ENCODE measurements around the gene PALLD. TPM values are rescaled to one million over a fixed set of nuclear protein-coding genes. Genes with fewer than 3 reads are reported as not detected.

Gene PALLD
- total RNA-seq, 1 experiment from 2014 or later = 23.7 TPM

- no peak for DNase-seq (ENCODE audit: low spot score)
- Mint-ChIP-seq H3K4me1 (peaks cover 12% of the 10 kb centered on the region), H3K27me3 (ENCODE audit: low read depth) (no peaks in the 10 kb centered on the region; the same call in 1 of the 2 replicates), H3K9me3 (no peaks in the 10 kb centered on the region), H3K36me3 (no peaks in the 10 kb centered on the region), H3K4me3 (no peak overlapping the region), H3K27ac (no peak overlapping the region)
- ChIA-PET CTCF (interaction anchor here (2.3 kb wide), 1 partner anchor 12 kb away, joined by 7 read pairs; no protein-coding TSS in a partner anchor), POLR2A (interaction anchor here (0.6 to 0.7 kb wide), 2 partner anchors 258 to 909 kb away, joined by 3 to 4 read pairs; no protein-coding TSS in a partner anchor)
- no peak for ATAC-seq
- TF ChIP-seq FOXP4 (CRISPR knock-in tag; IDR thresholded peaks at IDR 0.05) (no peak), NFYB (CRISPR knock-in tag; conservative IDR thresholded peaks at IDR 0.05; ENCODE audit: low read depth) (no peak), MAX (CRISPR knock-in tag; IDR thresholded peaks at IDR 0.05) (no peak), NR1H2 (CRISPR knock-in tag; IDR thresholded peaks at IDR 0.05) (no peak), ZNF671 (CRISPR knock-in tag; IDR thresholded peaks at IDR 0.05) (no peak), CREB1 (CRISPR knock-in tag; IDR thresholded peaks at IDR 0.05) (no peak), SMAD4 (CRISPR knock-in tag; IDR thresholded peaks at IDR 0.05) (no peak), KAT7 (CRISPR knock-in tag; IDR thresholded peaks at IDR 0.05; ENCODE audit: borderline replicate concordance) (no peak)
- TF ChIP-seq, protein P1, sequence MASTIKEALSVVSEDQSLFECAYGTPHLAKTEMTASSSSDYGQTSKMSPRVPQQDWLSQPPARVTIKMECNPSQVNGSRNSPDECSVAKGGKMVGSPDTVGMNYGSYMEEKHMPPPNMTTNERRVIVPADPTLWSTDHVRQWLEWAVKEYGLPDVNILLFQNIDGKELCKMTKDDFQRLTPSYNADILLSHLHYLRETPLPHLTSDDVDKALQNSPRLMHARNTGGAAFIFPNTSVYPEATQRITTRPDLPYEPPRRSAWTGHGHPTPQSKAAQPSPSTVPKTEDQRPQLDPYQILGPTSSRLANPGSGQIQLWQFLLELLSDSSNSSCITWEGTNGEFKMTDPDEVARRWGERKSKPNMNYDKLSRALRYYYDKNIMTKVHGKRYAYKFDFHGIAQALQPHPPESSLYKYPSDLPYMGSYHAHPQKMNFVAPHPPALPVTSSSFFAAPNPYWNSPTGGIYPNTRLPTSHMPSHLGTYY (CRISPR knock-in tag; IDR thresholded peaks at IDR 0.05) = no peak
- TF ChIP-seq, protein P2, sequence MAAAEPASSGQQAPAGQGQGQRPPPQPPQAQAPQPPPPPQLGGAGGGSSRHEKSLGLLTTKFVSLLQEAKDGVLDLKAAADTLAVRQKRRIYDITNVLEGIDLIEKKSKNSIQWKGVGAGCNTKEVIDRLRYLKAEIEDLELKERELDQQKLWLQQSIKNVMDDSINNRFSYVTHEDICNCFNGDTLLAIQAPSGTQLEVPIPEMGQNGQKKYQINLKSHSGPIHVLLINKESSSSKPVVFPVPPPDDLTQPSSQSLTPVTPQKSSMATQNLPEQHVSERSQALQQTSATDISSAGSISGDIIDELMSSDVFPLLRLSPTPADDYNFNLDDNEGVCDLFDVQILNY (CRISPR knock-in tag; IDR thresholded peaks at IDR 0.05) = no peak
- TF ChIP-seq, protein P3, sequence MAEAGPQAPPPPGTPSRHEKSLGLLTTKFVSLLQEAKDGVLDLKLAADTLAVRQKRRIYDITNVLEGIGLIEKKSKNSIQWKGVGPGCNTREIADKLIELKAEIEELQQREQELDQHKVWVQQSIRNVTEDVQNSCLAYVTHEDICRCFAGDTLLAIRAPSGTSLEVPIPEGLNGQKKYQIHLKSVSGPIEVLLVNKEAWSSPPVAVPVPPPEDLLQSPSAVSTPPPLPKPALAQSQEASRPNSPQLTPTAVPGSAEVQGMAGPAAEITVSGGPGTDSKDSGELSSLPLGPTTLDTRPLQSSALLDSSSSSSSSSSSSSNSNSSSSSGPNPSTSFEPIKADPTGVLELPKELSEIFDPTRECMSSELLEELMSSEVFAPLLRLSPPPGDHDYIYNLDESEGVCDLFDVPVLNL (CRISPR knock-in tag; IDR thresholded peaks at IDR 0.05; ENCODE audit: borderline replicate concordance, low read depth) = no peak
Measured at GRCh38 chr4:168573870-168574269, 77.0 kb downstream of the PALLD start.

- ChIA-PET CTCF (interaction anchor here (0.7 to 0.9 kb wide), 2 partner anchors 11 to 347 kb away, joined by 4 read pairs; no protein-coding TSS in a partner anchor), POLR2A (no interaction called here)
- H3K36me3 Mint-ChIP-seq = no peaks in the 10 kb centered on the region
- H3K4me1 Mint-ChIP-seq = peaks cover 3% of the 10 kb centered on the region; the same call in 1 of the 2 replicates
- H3K4me3 Mint-ChIP-seq = no peak overlapping the region
- no peaks in the 10 kb centered on the region for H3K9me3 Mint-ChIP-seq
- ATAC-seq (no peak), DNase-seq (ENCODE audit: low spot score) (no peak)
- H3K27me3 Mint-ChIP-seq (ENCODE audit: low read depth) = no peaks in the 10 kb centered on the region; the same call in 1 of the 2 replicates
- no peak overlapping the region for H3K27ac Mint-ChIP-seq
- TF ChIP-seq ETV6 (CRISPR knock-in tag; IDR thresholded peaks at IDR 0.05) (no peak), USF1 (CRISPR knock-in tag; IDR thresholded peaks at IDR 0.05) (no peak), KAT7 (CRISPR knock-in tag; IDR thresholded peaks at IDR 0.05; ENCODE audit: borderline replicate concordance) (no peak), CREM (CRISPR knock-in tag; IDR thresholded peaks at IDR 0.05) (no peak)
- TF ChIP-seq, protein P4, sequence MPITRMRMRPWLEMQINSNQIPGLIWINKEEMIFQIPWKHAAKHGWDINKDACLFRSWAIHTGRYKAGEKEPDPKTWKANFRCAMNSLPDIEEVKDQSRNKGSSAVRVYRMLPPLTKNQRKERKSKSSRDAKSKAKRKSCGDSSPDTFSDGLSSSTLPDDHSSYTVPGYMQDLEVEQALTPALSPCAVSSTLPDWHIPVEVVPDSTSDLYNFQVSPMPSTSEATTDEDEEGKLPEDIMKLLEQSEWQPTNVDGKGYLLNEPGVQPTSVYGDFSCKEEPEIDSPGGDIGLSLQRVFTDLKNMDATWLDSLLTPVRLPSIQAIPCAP (CRISPR knock-in tag; IDR thresholded peaks at IDR 0.05) = no peak
- TF ChIP-seq, protein P5, sequence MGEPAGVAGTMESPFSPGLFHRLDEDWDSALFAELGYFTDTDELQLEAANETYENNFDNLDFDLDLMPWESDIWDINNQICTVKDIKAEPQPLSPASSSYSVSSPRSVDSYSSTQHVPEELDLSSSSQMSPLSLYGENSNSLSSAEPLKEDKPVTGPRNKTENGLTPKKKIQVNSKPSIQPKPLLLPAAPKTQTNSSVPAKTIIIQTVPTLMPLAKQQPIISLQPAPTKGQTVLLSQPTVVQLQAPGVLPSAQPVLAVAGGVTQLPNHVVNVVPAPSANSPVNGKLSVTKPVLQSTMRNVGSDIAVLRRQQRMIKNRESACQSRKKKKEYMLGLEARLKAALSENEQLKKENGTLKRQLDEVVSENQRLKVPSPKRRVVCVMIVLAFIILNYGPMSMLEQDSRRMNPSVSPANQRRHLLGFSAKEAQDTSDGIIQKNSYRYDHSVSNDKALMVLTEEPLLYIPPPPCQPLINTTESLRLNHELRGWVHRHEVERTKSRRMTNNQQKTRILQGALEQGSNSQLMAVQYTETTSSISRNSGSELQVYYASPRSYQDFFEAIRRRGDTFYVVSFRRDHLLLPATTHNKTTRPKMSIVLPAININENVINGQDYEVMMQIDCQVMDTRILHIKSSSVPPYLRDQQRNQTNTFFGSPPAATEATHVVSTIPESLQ (CRISPR knock-in tag; IDR thresholded peaks at IDR 0.05) = no peak
- TF ChIP-seq, protein P6, sequence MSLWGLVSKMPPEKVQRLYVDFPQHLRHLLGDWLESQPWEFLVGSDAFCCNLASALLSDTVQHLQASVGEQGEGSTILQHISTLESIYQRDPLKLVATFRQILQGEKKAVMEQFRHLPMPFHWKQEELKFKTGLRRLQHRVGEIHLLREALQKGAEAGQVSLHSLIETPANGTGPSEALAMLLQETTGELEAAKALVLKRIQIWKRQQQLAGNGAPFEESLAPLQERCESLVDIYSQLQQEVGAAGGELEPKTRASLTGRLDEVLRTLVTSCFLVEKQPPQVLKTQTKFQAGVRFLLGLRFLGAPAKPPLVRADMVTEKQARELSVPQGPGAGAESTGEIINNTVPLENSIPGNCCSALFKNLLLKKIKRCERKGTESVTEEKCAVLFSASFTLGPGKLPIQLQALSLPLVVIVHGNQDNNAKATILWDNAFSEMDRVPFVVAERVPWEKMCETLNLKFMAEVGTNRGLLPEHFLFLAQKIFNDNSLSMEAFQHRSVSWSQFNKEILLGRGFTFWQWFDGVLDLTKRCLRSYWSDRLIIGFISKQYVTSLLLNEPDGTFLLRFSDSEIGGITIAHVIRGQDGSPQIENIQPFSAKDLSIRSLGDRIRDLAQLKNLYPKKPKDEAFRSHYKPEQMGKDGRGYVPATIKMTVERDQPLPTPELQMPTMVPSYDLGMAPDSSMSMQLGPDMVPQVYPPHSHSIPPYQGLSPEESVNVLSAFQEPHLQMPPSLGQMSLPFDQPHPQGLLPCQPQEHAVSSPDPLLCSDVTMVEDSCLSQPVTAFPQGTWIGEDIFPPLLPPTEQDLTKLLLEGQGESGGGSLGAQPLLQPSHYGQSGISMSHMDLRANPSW (CRISPR knock-in tag; conservative IDR thresholded peaks at IDR 0.05; ENCODE audit: low read depth) = no peak
- TF ChIP-seq, protein P7, sequence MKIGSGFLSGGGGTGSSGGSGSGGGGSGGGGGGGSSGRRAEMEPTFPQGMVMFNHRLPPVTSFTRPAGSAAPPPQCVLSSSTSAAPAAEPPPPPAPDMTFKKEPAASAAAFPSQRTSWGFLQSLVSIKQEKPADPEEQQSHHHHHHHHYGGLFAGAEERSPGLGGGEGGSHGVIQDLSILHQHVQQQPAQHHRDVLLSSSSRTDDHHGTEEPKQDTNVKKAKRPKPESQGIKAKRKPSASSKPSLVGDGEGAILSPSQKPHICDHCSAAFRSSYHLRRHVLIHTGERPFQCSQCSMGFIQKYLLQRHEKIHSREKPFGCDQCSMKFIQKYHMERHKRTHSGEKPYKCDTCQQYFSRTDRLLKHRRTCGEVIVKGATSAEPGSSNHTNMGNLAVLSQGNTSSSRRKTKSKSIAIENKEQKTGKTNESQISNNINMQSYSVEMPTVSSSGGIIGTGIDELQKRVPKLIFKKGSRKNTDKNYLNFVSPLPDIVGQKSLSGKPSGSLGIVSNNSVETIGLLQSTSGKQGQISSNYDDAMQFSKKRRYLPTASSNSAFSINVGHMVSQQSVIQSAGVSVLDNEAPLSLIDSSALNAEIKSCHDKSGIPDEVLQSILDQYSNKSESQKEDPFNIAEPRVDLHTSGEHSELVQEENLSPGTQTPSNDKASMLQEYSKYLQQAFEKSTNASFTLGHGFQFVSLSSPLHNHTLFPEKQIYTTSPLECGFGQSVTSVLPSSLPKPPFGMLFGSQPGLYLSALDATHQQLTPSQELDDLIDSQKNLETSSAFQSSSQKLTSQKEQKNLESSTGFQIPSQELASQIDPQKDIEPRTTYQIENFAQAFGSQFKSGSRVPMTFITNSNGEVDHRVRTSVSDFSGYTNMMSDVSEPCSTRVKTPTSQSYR (CRISPR knock-in tag; IDR thresholded peaks at IDR 0.05) = no peak
Measured at GRCh38 chr4:168574581-168575295, 77.9 kb downstream of the PALLD start.

Data from WTC11 (cell line).